HEK293 (cell line): ENCODE data around the gene AK5.

ENCODE experiments used
- HOXD13 ChIP-seq: sonication (generic); formaldehyde crosslinking; IDR thresholded peaks from 2 replicates; pipeline ENCODE4 v1.8.0; 2022; ENCODE audit warnings: missing genetic modification reagents, borderline replicate concordance
- YY1 ChIP-seq: fragments of 450-650 bp; formaldehyde crosslinking; IDR thresholded peaks from 2 replicates; pipeline ENCODE4 v1.5.1; 2018; ENCODE audit warnings: missing biosample characterization, missing genetic modification characterization
- ZFP41 ChIP-seq: fragments of 450-650 bp; formaldehyde crosslinking; IDR thresholded peaks from 2 replicates; pipeline ENCODE4 v1.5.1; 2016; ENCODE audit warnings: missing biosample characterization, missing genetic modification characterization, borderline replicate concordance
- ZNF274 ChIP-seq, 2 experiments: fragments of 200-500 bp in 1 of 2; fragments of 450-650 bp in 1 of 2; sonication (Bioruptor generic) in 1 of 2; formaldehyde crosslinking in 1 of 2; IDR thresholded peaks; 2 replicates each; pipeline versions ENCODE4 v1.5.1 to v1.6.1; 2014 to 2016; ENCODE audit warnings: borderline replicate concordance in 1 of 2, inconsistent platforms in 1 of 2, low read length in 1 of 2, missing biosample characterization in 1 of 2, missing genetic modification characterization in 1 of 2
- ZNF521 ChIP-seq: fragments of 450-650 bp; formaldehyde crosslinking; IDR thresholded peaks from 2 replicates; pipeline ENCODE4 v1.5.1; 2017; ENCODE audit warnings: missing biosample characterization, mild to moderate bottlenecking, missing genetic modification characterization
- ZNF701 ChIP-seq: fragments of 450-650 bp; formaldehyde crosslinking; IDR thresholded peaks from 2 replicates; pipeline ENCODE4 v1.5.1; 2016; ENCODE audit warnings: missing biosample characterization, missing genetic modification characterization
- TF ChIP-seq, protein P1 (sequence below): fragments of 450-650 bp; formaldehyde crosslinking; IDR thresholded peaks from 2 replicates; pipeline ENCODE4 v1.5.1; 2016; ENCODE audit warnings: missing biosample characterization, missing genetic modification characterization
- TF ChIP-seq, protein P2 (sequence below): fragments of 450-650 bp; formaldehyde crosslinking; IDR thresholded peaks from 2 replicates; pipeline ENCODE4 v1.5.1; 2016; ENCODE audit warnings: missing biosample characterization, missing genetic modification characterization
- TF ChIP-seq, protein P3 (sequence below): fragments of 450-650 bp; formaldehyde crosslinking; IDR thresholded peaks from 2 replicates; pipeline ENCODE4 v1.5.1; 2016; ENCODE audit warnings: missing biosample characterization, missing genetic modification characterization

DNA sequence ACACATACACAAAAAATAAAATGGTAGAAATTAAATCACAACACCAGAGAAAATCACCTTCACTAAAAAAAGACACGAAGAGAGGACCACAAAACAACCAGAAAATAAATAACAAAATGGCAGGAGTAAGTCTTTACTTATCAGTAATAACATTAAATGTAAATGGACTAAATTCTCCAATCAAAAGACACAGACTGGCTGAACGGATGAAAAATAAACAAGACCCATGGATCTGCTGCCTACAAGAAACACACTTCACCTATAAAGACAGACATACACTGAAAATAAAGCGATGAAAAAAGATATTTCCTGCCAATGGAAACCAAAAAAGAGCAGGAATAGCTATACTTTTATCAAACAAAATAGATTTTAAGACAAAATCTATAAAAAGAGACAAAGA is 327.1 kb downstream of the AK5 start:
- TF ChIP-seq, protein P1, sequence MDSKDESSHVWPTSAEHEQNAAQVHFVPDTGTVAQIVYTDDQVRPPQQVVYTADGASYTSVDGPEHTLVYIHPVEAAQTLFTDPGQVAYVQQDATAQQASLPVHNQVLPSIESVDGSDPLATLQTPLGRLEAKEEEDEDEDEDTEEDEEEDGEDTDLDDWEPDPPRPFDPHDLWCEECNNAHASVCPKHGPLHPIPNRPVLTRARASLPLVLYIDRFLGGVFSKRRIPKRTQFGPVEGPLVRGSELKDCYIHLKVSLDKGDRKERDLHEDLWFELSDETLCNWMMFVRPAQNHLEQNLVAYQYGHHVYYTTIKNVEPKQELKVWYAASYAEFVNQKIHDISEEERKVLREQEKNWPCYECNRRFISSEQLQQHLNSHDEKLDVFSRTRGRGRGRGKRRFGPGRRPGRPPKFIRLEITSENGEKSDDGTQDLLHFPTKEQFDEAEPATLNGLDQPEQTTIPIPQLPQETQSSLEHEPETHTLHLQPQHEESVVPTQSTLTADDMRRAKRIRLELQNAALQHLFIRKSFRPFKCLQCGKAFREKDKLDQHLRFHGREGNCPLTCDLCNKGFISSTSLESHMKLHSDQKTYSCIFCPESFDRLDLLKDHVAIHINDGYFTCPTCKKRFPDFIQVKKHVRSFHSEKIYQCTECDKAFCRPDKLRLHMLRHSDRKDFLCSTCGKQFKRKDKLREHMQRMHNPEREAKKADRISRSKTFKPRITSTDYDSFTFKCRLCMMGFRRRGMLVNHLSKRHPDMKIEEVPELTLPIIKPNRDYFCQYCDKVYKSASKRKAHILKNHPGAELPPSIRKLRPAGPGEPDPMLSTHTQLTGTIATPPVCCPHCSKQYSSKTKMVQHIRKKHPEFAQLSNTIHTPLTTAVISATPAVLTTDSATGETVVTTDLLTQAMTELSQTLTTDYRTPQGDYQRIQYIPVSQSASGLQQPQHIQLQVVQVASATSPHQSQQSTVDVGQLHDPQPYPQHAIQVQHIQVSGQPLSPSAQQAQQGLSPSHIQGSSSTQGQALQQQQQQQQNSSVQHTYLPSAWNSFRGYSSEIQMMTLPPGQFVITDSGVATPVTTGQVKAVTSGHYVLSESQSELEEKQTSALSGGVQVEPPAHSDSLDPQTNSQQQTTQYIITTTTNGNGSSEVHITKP, result no peak
- TF ChIP-seq, protein P2, sequence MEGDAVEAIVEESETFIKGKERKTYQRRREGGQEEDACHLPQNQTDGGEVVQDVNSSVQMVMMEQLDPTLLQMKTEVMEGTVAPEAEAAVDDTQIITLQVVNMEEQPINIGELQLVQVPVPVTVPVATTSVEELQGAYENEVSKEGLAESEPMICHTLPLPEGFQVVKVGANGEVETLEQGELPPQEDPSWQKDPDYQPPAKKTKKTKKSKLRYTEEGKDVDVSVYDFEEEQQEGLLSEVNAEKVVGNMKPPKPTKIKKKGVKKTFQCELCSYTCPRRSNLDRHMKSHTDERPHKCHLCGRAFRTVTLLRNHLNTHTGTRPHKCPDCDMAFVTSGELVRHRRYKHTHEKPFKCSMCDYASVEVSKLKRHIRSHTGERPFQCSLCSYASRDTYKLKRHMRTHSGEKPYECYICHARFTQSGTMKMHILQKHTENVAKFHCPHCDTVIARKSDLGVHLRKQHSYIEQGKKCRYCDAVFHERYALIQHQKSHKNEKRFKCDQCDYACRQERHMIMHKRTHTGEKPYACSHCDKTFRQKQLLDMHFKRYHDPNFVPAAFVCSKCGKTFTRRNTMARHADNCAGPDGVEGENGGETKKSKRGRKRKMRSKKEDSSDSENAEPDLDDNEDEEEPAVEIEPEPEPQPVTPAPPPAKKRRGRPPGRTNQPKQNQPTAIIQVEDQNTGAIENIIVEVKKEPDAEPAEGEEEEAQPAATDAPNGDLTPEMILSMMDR (tag by site-specific recombination), result no peak
- TF ChIP-seq HOXD13 (CRISPR knock-in tag) (no peak), ZNF701 (tag by site-specific recombination) (no peak), ZNF521 (no peak), ZFP41 (tag by site-specific recombination) (no peak), ZNF274 (IDR thresholded peaks at IDR 0.05; ENCODE audit: low read length) (no peak), ZNF274 (tag by site-specific recombination; IDR thresholded peaks at IDR 0.05; ENCODE audit: borderline replicate concordance) (no peak), YY1 (tag by site-specific recombination) (no peak)
- TF ChIP-seq, protein P3, sequence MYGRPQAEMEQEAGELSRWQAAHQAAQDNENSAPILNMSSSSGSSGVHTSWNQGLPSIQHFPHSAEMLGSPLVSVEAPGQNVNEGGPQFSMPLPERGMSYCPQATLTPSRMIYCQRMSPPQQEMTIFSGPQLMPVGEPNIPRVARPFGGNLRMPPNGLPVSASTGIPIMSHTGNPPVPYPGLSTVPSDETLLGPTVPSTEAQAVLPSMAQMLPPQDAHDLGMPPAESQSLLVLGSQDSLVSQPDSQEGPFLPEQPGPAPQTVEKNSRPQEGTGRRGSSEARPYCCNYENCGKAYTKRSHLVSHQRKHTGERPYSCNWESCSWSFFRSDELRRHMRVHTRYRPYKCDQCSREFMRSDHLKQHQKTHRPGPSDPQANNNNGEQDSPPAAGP, result no peak
